Astrocyte of the cerebellum (primary cell): ENCODE measurements around the gene NOTCH1.

Experiments
- DNase-seq: peaks from one replicate; pipeline ENCODE4 v3.0.0-alpha.2; 2011; ENCODE audit warnings: low read depth
- H3K4me3 ChIP-seq: 2 replicates; pipeline ENCODE4 v1.5.1; 2011; ENCODE audit warnings: mild to moderate bottlenecking, low read depth, low read length, moderate library complexity
- CTCF ChIP-seq: IDR thresholded peaks from 2 replicates; pipeline ENCODE4 v1.5.1; 2012; ENCODE audit warnings: low read length, low read depth, moderate library complexity, mild to moderate bottlenecking; ENCODE audit errors: missing control alignments
- in situ Hi-C: cut with HindIII; loops from 2 replicates; pipeline ENCODE4 v1.10.0; 2017; ENCODE audit warnings: low sequenced_read_pairs

The NOTCH1 gene

GRCh38 chr9:136568288-136569081 is 22.6 kb upstream of the NOTCH1 start:
- no peak overlapping the region for H3K4me3 ChIP-seq
- TF ChIP-seq CTCF: no peak
- no peak for DNase-seq
- in situ Hi-C loops: no loop called here

GRCh38 chr9:136567651-136568287 is 21.9 kb upstream of the NOTCH1 start:
- no peak overlapping the region for H3K4me3 ChIP-seq
- TF ChIP-seq CTCF: no peak
- in situ Hi-C loops: no loop called here
- no peak for DNase-seq

- in situ Hi-C loops: no loop called here
- no peak for TF ChIP-seq CTCF
- no peak for DNase-seq
These were observed 21.1 kb upstream of the NOTCH1 start for GRCh38 chr9:136566901-136567300.

GRCh38 chr9:136566553-136566895 is 20.7 kb upstream of the NOTCH1 start:
- in situ Hi-C loops: no loop called here
- no peak for DNase-seq
- no peak overlapping the region for H3K4me3 ChIP-seq
- TF ChIP-seq CTCF: no peak

More at GRCh38 chr9:136566901-136567300, 21.1 kb upstream of the NOTCH1 start:
- H3K4me3 ChIP-seq: no peak overlapping the region

GRCh38 chr9:136565715-136566552 is 20.1 kb upstream of the NOTCH1 start:
- no peak for TF ChIP-seq CTCF
- H3K4me3 ChIP-seq: no peak overlapping the region
- in situ Hi-C loops: no loop called here
- no peak for DNase-seq

GRCh38 chr9:136565086-136565714 is 19.4 kb upstream of the NOTCH1 start:
- no peak for TF ChIP-seq CTCF
- DNase-seq: no peak
- H3K4me3 ChIP-seq: no peak overlapping the region
- in situ Hi-C loops: no loop called here
